LoVo (cell line): ENCODE results near the gene PASD1.
"Not testable (repeated sequence)": the region's sequence is repeated elsewhere in the genome, so short reads cannot be mapped to it uniquely, and the experiment has no call there.

ENCODE experiments used
- DNase-seq: peaks from one replicate; pipeline ENCODE4 v3.0.0-alpha.2; 2016; ENCODE audit warnings: low spot score

PASD1 gene

GRCh38 chrX:151563449-151563848 is at the start of gene PASD1:
Gene PASD1, plus strand, starts transcription at chrX:151563675. Its CDS starts 37,879 bp downstream, at chrX:151601554.
- DNase-seq = no peak

- DNase-seq = no peak
Measured at GRCh38 chrX:151515237-151515636, 48.2 kb upstream of the PASD1 start.

- DNase-seq = no peak
Measured at GRCh38 chrX:151516538-151517187, 46.8 kb upstream of the PASD1 start.

- no peak for DNase-seq
Measured at GRCh38 chrX:151517421-151517820, 46.1 kb upstream of the PASD1 start.

GRCh38 chrX:151523351-151523750 is 40.1 kb upstream of the PASD1 start:
- no peak for DNase-seq

- DNase-seq = no peak
Measured at GRCh38 chrX:151536571-151536970, 26.9 kb upstream of the PASD1 start.

GRCh38 chrX:151537572-151537971 is 25.9 kb upstream of the PASD1 start:
- no peak for DNase-seq

GRCh38 chrX:151538190-151539122 is 25.0 kb upstream of the PASD1 start:
- no peak for DNase-seq

GRCh38 chrX:151543706-151544105 is 19.8 kb upstream of the PASD1 start:
- DNase-seq = peak; percentile 3

- not testable (repeated sequence) for DNase-seq
Measured at GRCh38 chrX:151546226-151546625, 17.2 kb upstream of the PASD1 start.

GRCh38 chrX:151551176-151551575 is 12.3 kb upstream of the PASD1 start:
- not testable (repeated sequence) for DNase-seq

GRCh38 chrX:151552743-151553142 is 10.7 kb upstream of the PASD1 start:
- DNase-seq = no peak

- DNase-seq = not testable (repeated sequence)
Measured at GRCh38 chrX:151555301-151555700, 8.2 kb upstream of the PASD1 start.

GRCh38 chrX:151562485-151562884 is 990 bp upstream of the PASD1 start:
- DNase-seq = not testable (repeated sequence)

- not testable (repeated sequence) for DNase-seq
Measured at GRCh38 chrX:151563003-151563402, 472 bp upstream of the PASD1 start.

- DNase-seq = no peak
Measured at GRCh38 chrX:151564035-151564434, 560 bp downstream of the PASD1 start.

GRCh38 chrX:151566872-151567271 is 3.4 kb downstream of the PASD1 start:
- DNase-seq = not testable (repeated sequence)

- DNase-seq = no peak
Measured at GRCh38 chrX:151570561-151570960, 7.1 kb downstream of the PASD1 start.

- not testable (repeated sequence) for DNase-seq
Measured at GRCh38 chrX:151593384-151593783, 29.9 kb downstream of the PASD1 start.

GRCh38 chrX:151596282-151596681 is 32.8 kb downstream of the PASD1 start:
- no peak for DNase-seq

GRCh38 chrX:151604931-151605330 is 41.5 kb downstream of the PASD1 start:
- no peak for DNase-seq

GRCh38 chrX:151609222-151609621 is 45.7 kb downstream of the PASD1 start:
- DNase-seq = no peak

- DNase-seq = no peak
Measured at GRCh38 chrX:151621422-151621821, 57.9 kb downstream of the PASD1 start.
